MM.1S (cell line): ENCODE results near the gene SUSD4.

Source experiments
- DNase-seq: peaks from one replicate; pipeline ENCODE4 v3.0.0-alpha.2; 2015
- H2AFZ ChIP-seq: fragments of 300-600 bp; sonication (generic); 2 replicates; pipeline ENCODE4 v1.6.0; 2016; ENCODE audit warnings: antibody characterized with exemption, low read length
- H3F3A ChIP-seq: fragments of 300-600 bp; sonication (generic); 2 replicates; pipeline ENCODE4 v1.6.1; 2016; ENCODE audit warnings: mild to moderate bottlenecking, antibody characterized with exemption, low read length, moderate library complexity, mixed read lengths; ENCODE audit not compliant: insufficient read depth
- H3K27ac ChIP-seq: fragments of 300-600 bp; sonication (generic); 2 replicates; pipeline ENCODE4 v1.5.1; 2016; ENCODE audit warnings: mild to moderate bottlenecking, low read length
- H3K27me3 ChIP-seq: fragments of 300-600 bp; sonication (generic); replicated peaks from 2 replicates; pipeline ENCODE4 v1.6.0; 2016; ENCODE audit warnings: low read length; ENCODE audit not compliant: insufficient read depth
- H3K36me3 ChIP-seq: fragments of 300-600 bp; sonication (generic); replicated peaks from 2 replicates; pipeline ENCODE4 v1.6.1; 2016; ENCODE audit warnings: mild to moderate bottlenecking, low read length, mixed read lengths; ENCODE audit not compliant: insufficient read depth
- H3K4me1 ChIP-seq: fragments of 300-600 bp; sonication (generic); 2 replicates; pipeline ENCODE4 v1.6.1; 2016; ENCODE audit warnings: low read length, mixed read lengths
- H3K4me2 ChIP-seq: fragments of 300-600 bp; sonication (generic); 2 replicates; pipeline ENCODE4 v1.6.0; 2016; ENCODE audit warnings: low read depth, low read length
- H3K4me3 ChIP-seq: fragments of 300-600 bp; sonication (generic); 2 replicates; pipeline ENCODE4 v1.5.1; 2016; ENCODE audit warnings: low read length, mixed read lengths
- H3K79me2 ChIP-seq: fragments of 300-600 bp; sonication (generic); 2 replicates; pipeline ENCODE4 v1.6.1; 2016; ENCODE audit warnings: mixed run types, low read length, mixed read lengths
- H3K9ac ChIP-seq: fragments of 300-600 bp; sonication (generic); 2 replicates; pipeline ENCODE4 v1.6.1; 2016; ENCODE audit warnings: low read length, mixed read lengths
- H3K9me2 ChIP-seq: fragments of 300-600 bp; sonication (generic); replicated peaks from 2 replicates; pipeline ENCODE4 v1.6.1; 2016; ENCODE audit warnings: mild to moderate bottlenecking, low read length, mixed read lengths; ENCODE audit not compliant: insufficient read depth
- H3K9me3 ChIP-seq: fragments of 300-600 bp; sonication (generic); replicated peaks from 2 replicates; pipeline ENCODE4 v1.6.1; 2016; ENCODE audit warnings: mild to moderate bottlenecking, low read length, mixed read lengths; ENCODE audit not compliant: insufficient read depth
- H4K20me1 ChIP-seq: fragments of 300-600 bp; sonication (generic); 2 replicates; pipeline ENCODE4 v1.6.1; 2016; ENCODE audit warnings: mild to moderate bottlenecking, low read length, moderate library complexity, mixed read lengths; ENCODE audit not compliant: insufficient read depth
- EZH2 ChIP-seq: fragments of 300-600 bp; sonication (generic); optimal IDR thresholded peaks from 2 replicates; pipeline ENCODE3; 2017; ENCODE audit warnings: low read depth, mild to moderate bottlenecking, antibody characterized with exemption, low read length, mixed read lengths
- EZH2phosphoT487 ChIP-seq: fragments of 300-600 bp; sonication (generic); IDR thresholded peaks from 2 replicates; pipeline ENCODE4 v1.6.1; 2018; ENCODE audit warnings: antibody characterized with exemption, low read length
- TF ChIP-seq, protein P1 (sequence below): fragments of 300-600 bp; sonication (generic); IDR thresholded peaks from 2 replicates; pipeline ENCODE4 v1.5.1; 2016; ENCODE audit warnings: antibody characterized with exemption, low read length, mixed read lengths

SUSD4 gene

DNA sequence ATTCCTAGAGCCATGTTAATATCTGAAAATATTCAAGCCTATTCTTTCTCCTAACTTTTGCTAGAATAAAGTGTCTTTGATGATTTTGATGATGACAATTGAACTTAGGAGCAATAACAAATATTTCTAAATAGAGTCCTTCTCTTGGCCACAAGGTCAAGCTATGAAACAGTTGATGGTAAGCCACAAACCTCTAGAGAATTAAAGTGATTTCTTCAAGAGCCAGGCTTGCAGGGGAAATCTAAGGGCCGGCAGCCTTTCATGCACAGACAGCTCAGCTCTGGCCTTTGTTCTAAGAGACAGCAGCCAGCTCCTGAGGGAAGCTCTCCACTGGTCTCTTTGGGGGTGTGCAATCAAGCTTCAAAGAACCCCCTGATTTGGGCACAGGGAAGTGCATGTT, 59.0 kb downstream of the SUSD4 start:
- no peaks in the 10 kb centered on the region for H4K20me1 ChIP-seq
- no peak overlapping the region for H3K9ac ChIP-seq
- H3K79me2 ChIP-seq: no peaks in the 10 kb centered on the region
- no peaks in the 10 kb centered on the region for H3K36me3 ChIP-seq
- no peaks in the 10 kb centered on the region for H3K4me1 ChIP-seq
- H3K4me3 ChIP-seq: no peak overlapping the region
- no peak overlapping the region for H3K27ac ChIP-seq
- no peaks in the 10 kb centered on the region for H3K9me2 ChIP-seq
- H3K4me2 ChIP-seq: no peak overlapping the region
- H3K27me3 ChIP-seq: no peaks in the 10 kb centered on the region
- no peak for DNase-seq
- no peak overlapping the region for H2AFZ ChIP-seq
- TF ChIP-seq EZH2phosphoT487 (no peak), EZH2 (no peak)
- TF ChIP-seq, protein P1, sequence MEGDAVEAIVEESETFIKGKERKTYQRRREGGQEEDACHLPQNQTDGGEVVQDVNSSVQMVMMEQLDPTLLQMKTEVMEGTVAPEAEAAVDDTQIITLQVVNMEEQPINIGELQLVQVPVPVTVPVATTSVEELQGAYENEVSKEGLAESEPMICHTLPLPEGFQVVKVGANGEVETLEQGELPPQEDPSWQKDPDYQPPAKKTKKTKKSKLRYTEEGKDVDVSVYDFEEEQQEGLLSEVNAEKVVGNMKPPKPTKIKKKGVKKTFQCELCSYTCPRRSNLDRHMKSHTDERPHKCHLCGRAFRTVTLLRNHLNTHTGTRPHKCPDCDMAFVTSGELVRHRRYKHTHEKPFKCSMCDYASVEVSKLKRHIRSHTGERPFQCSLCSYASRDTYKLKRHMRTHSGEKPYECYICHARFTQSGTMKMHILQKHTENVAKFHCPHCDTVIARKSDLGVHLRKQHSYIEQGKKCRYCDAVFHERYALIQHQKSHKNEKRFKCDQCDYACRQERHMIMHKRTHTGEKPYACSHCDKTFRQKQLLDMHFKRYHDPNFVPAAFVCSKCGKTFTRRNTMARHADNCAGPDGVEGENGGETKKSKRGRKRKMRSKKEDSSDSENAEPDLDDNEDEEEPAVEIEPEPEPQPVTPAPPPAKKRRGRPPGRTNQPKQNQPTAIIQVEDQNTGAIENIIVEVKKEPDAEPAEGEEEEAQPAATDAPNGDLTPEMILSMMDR: no peak
- H3K9me3 ChIP-seq: no peaks in the 10 kb centered on the region
- no peaks in the 10 kb centered on the region for H3F3A ChIP-seq

DNA sequence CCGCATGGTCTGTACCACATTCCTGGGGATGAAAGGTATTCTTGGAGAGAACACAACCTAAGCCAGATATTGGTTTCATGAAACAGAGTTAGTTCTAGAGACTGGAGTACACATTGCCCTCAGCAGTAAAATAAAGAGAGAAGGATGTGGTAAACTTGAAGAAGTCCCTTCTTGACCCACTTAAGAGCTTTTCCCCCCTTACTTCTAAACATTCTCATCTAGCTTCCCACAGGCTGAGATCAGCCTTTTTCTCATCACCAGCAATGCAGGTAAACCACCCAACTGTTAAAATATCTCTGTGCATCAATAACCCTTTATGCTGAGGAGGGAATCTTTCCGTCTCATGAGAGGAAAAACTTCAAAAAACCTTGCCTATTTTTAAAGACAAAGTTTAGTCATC, 62.6 kb downstream of the SUSD4 start:
- Histone ChIP-seq H3K27me3 (no peaks in the 10 kb centered on the region), H3K79me2 (no peaks in the 10 kb centered on the region), H4K20me1 (no peaks in the 10 kb centered on the region), H3K4me3 (no peak overlapping the region), H2AFZ (no peak overlapping the region), H3K9me3 (no peaks in the 10 kb centered on the region), H3K9me2 (no peaks in the 10 kb centered on the region), H3F3A (no peaks in the 10 kb centered on the region), H3K4me1 (no peaks in the 10 kb centered on the region), H3K36me3 (no peaks in the 10 kb centered on the region), H3K4me2 (no peak overlapping the region), H3K9ac (no peak overlapping the region), H3K27ac (no peak overlapping the region)
- DNase-seq: no peak
- TF ChIP-seq, protein P1: no peak
- TF ChIP-seq EZH2 (no peak), EZH2phosphoT487 (no peak)

DNA sequence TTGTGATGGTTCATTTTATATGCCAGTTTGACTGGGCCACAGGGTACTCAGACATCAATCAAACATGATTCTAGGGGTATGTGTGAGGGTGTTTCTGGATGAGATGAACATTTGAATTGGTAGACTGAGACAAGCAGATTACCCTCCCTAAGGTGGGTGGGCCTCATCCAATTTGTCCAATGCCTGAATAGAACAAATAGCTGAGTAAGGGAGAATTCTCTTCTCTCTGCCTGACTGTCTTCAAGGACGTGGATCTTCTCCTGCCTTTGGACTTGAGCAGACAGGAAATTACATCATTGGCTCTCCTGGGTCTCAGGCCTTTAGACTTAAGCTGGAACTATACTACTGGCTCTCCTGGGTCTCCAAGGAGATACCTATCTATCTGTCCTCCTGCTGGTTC, 64.4 kb downstream of the SUSD4 start:
- H3K27me3 ChIP-seq: no peaks in the 10 kb centered on the region
- H3K9me3 ChIP-seq: no peaks in the 10 kb centered on the region
- TF ChIP-seq EZH2phosphoT487 (no peak), EZH2 (no peak)
- TF ChIP-seq, protein P1: no peak
- no peaks in the 10 kb centered on the region for H3F3A ChIP-seq
- H3K27ac ChIP-seq: no peak overlapping the region
- no peaks in the 10 kb centered on the region for H3K9me2 ChIP-seq
- no peak overlapping the region for H3K4me3 ChIP-seq
- H3K79me2 ChIP-seq: no peaks in the 10 kb centered on the region
- H3K4me2 ChIP-seq: no peak overlapping the region
- DNase-seq: no peak
- no peaks in the 10 kb centered on the region for H4K20me1 ChIP-seq
- no peak overlapping the region for H2AFZ ChIP-seq
- no peaks in the 10 kb centered on the region for H3K36me3 ChIP-seq
- no peak overlapping the region for H3K9ac ChIP-seq
- H3K4me1 ChIP-seq: no peaks in the 10 kb centered on the region
